NK-92 treated with Interleukin-12 subunit alpha and Interleukin-12 subunit beta, amount 100 ng/mL, for 24 hours (cell line): ENCODE data around the gene ANKDD1B.
A peak's percentile ranks its signal among the peaks of the same experiment; 100 is the strongest.
"Not testable (repeated sequence)": the region's sequence is repeated elsewhere in the genome, so short reads cannot be mapped to it uniquely, and the experiment has no call there.

Source experiments
- DNase-seq: peaks from one replicate; lab custom pipeline; 2025; lab: John Stamatoyannopoulos, UW

The ANKDD1B gene

GRCh38 chr5:75611311-75612225 lies at the start of gene ANKDD1B:
TSS of gene ANKDD1B (plus strand) at chr5:75611453. CDS start at chr5:75611635, 182 bp downstream.
- DNase-seq: no peak

GRCh38 chr5:75565991-75566709 lies 45.1 kb upstream of the ANKDD1B start:
- DNase-seq: not testable (repeated sequence)

GRCh38 chr5:75566710-75567309 lies 44.4 kb upstream of the ANKDD1B start:
- peak; percentile 15 for DNase-seq

GRCh38 chr5:75567710-75568109 lies 43.5 kb upstream of the ANKDD1B start:
- no peak for DNase-seq

- no peak for DNase-seq
Observed at GRCh38 chr5:75568202-75568601, 43.1 kb upstream of the ANKDD1B start.

GRCh38 chr5:75571547-75571946 lies 39.7 kb upstream of the ANKDD1B start:
- DNase-seq: no peak

GRCh38 chr5:75574791-75575190 lies 36.5 kb upstream of the ANKDD1B start:
- DNase-seq: no peak

- not testable (repeated sequence) for DNase-seq
Observed at GRCh38 chr5:75578280-75578679, 33.0 kb upstream of the ANKDD1B start.

GRCh38 chr5:75584641-75585040 lies 26.6 kb upstream of the ANKDD1B start:
- no peak for DNase-seq

- DNase-seq: no peak
Observed at GRCh38 chr5:75588666-75589065, 22.6 kb upstream of the ANKDD1B start.

GRCh38 chr5:75600535-75600934 lies 10.7 kb upstream of the ANKDD1B start:
- no peak for DNase-seq

GRCh38 chr5:75601567-75601966 lies 9.7 kb upstream of the ANKDD1B start:
- DNase-seq: no peak

- no peak for DNase-seq
Observed at GRCh38 chr5:75601996-75602395, 9.3 kb upstream of the ANKDD1B start.

GRCh38 chr5:75603371-75603770 lies 7.9 kb upstream of the ANKDD1B start:
- DNase-seq: no peak

GRCh38 chr5:75603821-75604220 lies 7.4 kb upstream of the ANKDD1B start:
- no peak for DNase-seq

GRCh38 chr5:75607341-75607740 lies 3.9 kb upstream of the ANKDD1B start:
- not testable (repeated sequence) for DNase-seq

GRCh38 chr5:75608870-75609269 lies 2.4 kb upstream of the ANKDD1B start:
- no peak for DNase-seq

- no peak for DNase-seq
Observed at GRCh38 chr5:75610201-75610600, 1.1 kb upstream of the ANKDD1B start.

- DNase-seq: not testable (repeated sequence)
Observed at GRCh38 chr5:75610859-75611310, 368 bp upstream of the ANKDD1B start.

- DNase-seq: no peak
Observed at GRCh38 chr5:75612226-75612569, 945 bp downstream of the ANKDD1B start.

GRCh38 chr5:75612901-75613300 lies 1.6 kb downstream of the ANKDD1B start:
- no peak for DNase-seq

- DNase-seq: no peak
Observed at GRCh38 chr5:75614176-75614575, 2.9 kb downstream of the ANKDD1B start.
